ENCODE results near the gene CENPN. TPM values are rescaled to one million over a fixed set of nuclear protein-coding genes. Genes with fewer than 3 reads are reported as not detected.

CENPN gene
- total and polyA plus RNA-seq, 10 of the 15 experiments (the other 5 are each of a cell fraction or from before 2014, with no cell fraction given), result 39.8 to 143 (median 66.8) TPM

DNA sequence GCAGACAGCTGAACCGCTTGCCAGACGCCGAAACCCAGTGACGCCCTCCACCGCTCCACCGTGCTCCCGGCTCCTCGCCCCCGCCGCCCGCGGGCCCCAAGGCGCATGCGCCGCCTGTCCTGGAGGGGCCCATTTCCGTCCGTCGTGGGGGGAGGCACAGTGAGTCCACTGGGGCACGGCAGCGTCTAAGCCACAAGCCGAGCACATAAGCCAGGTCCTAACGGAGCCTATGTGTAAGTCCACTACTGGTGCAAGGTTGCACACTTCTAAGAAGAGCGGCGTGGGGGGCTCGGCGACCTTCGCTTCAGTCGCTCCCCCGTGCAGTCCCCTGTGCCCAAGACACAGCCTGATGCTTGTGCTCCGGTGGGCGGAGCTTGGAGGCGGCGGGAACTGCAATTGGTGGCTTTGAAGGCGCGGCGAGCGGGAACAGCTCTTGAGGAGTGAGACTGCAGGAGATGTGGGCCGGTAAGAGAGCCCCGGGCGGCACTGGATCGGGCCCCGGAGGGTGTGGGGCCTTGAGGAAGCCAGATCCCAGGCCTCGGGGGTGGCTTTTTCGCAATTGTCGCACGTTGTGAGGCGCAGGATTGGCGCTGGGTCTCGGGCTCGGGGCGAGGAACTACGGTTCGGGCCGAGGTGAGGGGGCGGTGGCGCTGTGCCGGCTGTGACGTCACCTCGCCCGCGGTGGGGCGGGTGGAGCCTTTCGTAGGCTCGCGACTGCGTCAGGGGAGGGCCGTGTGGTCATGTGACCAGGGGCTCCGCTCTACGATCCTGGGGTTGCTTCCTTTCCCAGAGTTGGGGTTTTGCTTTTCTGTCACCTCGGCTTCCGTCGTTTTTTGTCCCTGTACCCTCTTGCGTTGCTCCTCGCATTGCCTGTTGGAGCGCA, at the start of gene CENPN, which contains the start of gene CMC2 (continued):
- TF ChIP-seq, protein P1, sequence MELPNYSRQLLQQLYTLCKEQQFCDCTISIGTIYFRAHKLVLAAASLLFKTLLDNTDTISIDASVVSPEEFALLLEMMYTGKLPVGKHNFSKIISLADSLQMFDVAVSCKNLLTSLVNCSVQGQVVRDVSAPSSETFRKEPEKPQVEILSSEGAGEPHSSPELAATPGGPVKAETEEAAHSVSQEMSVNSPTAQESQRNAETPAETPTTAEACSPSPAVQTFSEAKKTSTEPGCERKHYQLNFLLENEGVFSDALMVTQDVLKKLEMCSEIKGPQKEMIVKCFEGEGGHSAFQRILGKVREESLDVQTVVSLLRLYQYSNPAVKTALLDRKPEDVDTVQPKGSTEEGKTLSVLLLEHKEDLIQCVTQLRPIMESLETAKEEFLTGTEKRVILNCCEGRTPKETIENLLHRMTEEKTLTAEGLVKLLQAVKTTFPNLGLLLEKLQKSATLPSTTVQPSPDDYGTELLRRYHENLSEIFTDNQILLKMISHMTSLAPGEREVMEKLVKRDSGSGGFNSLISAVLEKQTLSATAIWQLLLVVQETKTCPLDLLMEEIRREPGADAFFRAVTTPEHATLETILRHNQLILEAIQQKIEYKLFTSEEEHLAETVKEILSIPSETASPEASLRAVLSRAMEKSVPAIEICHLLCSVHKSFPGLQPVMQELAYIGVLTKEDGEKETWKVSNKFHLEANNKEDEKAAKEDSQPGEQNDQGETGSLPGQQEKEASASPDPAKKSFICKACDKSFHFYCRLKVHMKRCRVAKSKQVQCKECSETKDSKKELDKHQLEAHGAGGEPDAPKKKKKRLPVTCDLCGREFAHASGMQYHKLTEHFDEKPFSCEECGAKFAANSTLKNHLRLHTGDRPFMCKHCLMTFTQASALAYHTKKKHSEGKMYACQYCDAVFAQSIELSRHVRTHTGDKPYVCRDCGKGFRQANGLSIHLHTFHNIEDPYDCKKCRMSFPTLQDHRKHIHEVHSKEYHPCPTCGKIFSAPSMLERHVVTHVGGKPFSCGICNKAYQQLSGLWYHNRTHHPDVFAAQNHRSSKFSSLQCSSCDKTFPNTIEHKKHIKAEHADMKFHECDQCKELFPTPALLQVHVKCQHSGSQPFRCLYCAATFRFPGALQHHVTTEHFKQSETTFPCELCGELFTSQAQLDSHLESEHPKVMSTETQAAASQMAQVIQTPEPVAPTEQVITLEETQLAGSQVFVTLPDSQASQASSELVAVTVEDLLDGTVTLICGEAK (IDR thresholded peaks at IDR 0.05; ENCODE audit: borderline replicate concordance), result no peak; the same call in 1 of the 2 replicates
- TF ChIP-seq CREB1 (IDR thresholded peaks at IDR 0.05; ENCODE audit: low read depth) (peak; percentile 94), MEF2A (IDR thresholded peaks at IDR 0.05; ENCODE audit: insufficient read depth, low read depth, low read length) (no peak), NFIC (IDR thresholded peaks at IDR 0.05; ENCODE audit: low read depth, low read length) (no peak; the same call in 1 of the 2 replicates), RB1 (IDR thresholded peaks at IDR 0.05; ENCODE audit: borderline replicate concordance) (peak; percentile 93), WRNIP1 (IDR thresholded peaks at IDR 0.05; ENCODE audit: borderline replicate concordance, low read depth, low read length) (peak; percentile 21; the same call in 1 of the 2 replicates), EGR1 (IDR thresholded peaks at IDR 0.05; ENCODE audit: borderline replicate concordance in 1 of 2, low read depth in 2 of 2, low read length in 2 of 2) (peak; percentile 53 to 97), ZZZ3 (IDR thresholded peaks at IDR 0.05; ENCODE audit: control insufficient read depth, insufficient read length, low read depth) (no peak), EP300 (IDR thresholded peaks at IDR 0.05; ENCODE audit: borderline replicate concordance in 1 of 2, control insufficient read depth in 1 of 2, low read depth in 2 of 2, low read length in 2 of 2) (peak in 1 of 2 experiments; percentile 54; a peak in 2 of 4 replicates), TCF7 (IDR thresholded peaks at IDR 0.05; ENCODE audit: borderline replicate concordance) (peak; percentile 6; the same call in 1 of the 2 replicates), SMAD1 (IDR thresholded peaks at IDR 0.05; ENCODE audit: low read depth, partially characterized antibody) (no peak), KLF5 (IDR thresholded peaks at IDR 0.05; ENCODE audit: partially characterized antibody) (peak; percentile 100), HDAC6 (IDR thresholded peaks at IDR 0.05; ENCODE audit: unreplicated experiment) (no peak), EED (IDR thresholded peaks at IDR 0.05; ENCODE audit: low read depth) (no peak; the same call in 1 of the 2 replicates), IRF4 (IDR thresholded peaks at IDR 0.05; ENCODE audit: low read depth, low read length) (no peak), ZBED1 (IDR thresholded peaks at IDR 0.05; ENCODE audit: borderline replicate concordance) (peak; percentile 77; the same call in 1 of the 2 replicates), YBX1 (IDR thresholded peaks at IDR 0.05) (no peak)
- TF ChIP-seq, protein P2, sequence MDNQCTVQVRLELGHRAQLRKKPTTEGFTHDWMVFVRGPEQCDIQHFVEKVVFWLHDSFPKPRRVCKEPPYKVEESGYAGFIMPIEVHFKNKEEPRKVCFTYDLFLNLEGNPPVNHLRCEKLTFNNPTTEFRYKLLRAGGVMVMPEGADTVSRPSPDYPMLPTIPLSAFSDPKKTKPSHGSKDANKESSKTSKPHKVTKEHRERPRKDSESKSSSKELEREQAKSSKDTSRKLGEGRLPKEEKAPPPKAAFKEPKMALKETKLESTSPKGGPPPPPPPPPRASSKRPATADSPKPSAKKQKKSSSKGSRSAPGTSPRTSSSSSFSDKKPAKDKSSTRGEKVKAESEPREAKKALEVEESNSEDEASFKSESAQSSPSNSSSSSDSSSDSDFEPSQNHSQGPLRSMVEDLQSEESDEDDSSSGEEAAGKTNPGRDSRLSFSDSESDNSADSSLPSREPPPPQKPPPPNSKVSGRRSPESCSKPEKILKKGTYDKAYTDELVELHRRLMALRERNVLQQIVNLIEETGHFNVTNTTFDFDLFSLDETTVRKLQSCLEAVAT (IDR thresholded peaks at IDR 0.05), result peak; percentile 76
- TF ChIP-seq, protein P3, sequence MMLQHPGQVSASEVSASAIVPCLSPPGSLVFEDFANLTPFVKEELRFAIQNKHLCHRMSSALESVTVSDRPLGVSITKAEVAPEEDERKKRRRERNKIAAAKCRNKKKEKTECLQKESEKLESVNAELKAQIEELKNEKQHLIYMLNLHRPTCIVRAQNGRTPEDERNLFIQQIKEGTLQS (IDR thresholded peaks at IDR 0.05; ENCODE audit: borderline replicate concordance, extremely low read depth, low read depth, low read length), result no peak

Measured in GM12878 (cell line).